Suppressor macrophage treated with lipopolysaccharide for 4 hours (primary cell): ENCODE results near the gene ABI1.
A peak's percentile ranks its signal among the peaks of the same experiment; 100 is the strongest.

Experiments used
- DNase-seq: peaks from one replicate; pipeline ENCODE4 v3.0.0-alpha.2; 2020

The ABI1 gene

DNA sequence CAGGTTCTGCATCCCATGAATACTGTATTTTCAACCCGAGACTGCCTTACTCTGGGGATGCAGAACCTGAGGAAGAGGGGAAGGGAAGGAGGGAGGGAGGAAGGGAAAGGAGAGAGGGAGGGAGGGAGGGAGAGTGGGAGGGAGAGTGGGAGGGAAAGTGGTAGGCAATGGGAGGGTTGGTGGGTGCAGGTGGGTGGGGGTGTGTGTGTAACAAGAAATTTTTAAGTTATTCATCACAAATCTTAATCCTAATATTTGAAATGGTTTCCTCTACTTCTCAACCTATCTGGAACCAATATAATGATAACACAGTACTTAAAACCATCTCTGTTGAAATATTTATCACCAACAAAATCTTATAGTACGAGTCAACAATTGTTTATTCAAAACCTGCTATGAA lies 95.2 kb downstream of the ABI1 start:
- DNase-seq: no peak

- DNase-seq: no peak
These were observed 101.8 kb downstream of the ABI1 start for GRCh38 chr10:26759008-26759407.

- peak; percentile 71 for DNase-seq
These were observed 105.3 kb downstream of the ABI1 start for GRCh38 chr10:26755443-26755903.

- peak; percentile 60 for DNase-seq
These were observed 114.7 kb downstream of the ABI1 start for GRCh38 chr10:26746061-26746460.

DNA sequence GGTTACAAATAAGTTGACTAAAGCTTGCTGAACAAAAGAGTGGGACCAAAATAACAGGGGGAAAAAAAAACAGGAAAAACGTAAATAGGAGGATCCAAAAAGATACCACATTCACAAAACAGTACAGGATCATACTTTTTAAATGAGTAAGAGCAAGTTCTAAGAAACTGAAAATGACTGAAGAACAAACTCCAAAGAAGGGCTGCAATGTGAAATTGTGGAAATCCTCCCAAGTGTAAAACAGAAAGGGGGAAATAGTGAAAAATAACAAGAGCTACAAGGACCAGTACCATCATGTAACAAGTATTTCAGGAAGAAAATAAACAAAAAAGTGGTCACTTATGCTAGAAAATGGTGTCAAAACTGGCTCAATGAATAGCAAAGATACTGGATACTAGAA lies 116.9 kb downstream of the ABI1 start:
- DNase-seq: peak; percentile 68

DNA sequence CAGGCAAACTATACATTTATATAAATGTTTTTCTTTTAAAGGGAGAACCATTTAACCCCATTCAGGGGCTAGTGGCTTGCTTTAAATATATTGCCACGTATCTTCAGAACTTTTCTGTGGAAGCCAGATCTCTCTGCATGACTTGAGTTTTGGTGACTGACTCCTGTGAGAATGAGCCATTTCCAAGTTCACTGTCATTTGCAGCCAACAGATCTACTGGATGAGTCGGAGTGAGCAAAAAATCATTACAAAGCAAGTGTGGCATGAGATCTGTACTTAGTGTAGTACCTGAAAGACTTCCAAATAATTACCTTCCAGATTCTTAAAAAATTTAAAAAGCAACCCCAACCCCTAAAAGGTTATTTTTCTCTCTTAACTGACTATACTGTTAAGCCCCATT lies 117.7 kb downstream of the ABI1 start:
- peak; percentile 47 for DNase-seq

DNA sequence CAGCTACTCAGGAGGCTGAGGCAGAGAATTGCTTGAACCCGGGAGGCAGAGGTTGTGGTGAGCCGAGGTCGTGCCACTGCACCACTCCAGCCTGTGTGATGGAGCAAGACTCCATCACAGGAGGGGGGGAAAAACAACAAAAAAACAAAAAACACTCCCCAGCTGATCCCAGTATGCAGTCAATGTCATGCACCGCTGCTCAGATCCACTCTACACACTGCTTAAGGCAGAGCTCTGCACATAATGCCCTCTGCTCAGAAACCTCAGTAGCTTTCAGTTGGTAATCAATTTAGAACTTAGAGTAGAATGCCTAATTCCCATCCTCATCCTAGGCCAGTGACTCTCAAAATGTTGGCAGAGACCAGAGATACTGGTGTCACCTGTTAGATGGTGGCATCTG lies 119.4 kb downstream of the ABI1 start:
- DNase-seq: no peak

DNA sequence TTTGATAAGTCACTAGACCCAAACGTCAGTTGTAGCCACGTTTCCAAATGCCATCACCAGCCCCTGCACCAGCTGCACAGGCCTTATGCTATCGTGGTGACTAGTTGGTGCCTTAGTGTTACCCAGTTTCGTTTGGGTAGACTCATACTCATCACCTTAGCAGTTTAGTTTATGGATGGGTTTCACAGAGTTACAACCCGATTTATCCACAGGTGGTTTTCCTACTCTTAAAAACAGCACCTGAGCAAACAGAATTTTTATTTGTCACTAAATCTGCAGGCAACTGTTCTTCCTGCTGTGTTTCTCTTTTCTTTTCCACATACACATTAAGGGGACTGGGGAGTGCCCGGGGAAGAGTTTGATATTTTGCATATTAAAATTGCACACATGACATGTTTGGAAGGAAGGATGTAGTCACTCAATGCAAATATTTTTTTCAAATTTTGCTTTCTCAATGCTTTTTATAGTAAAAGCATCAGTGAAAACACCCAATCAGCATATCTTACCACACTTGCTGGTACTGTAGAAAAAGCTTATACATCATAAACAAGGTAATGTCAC lies 121.6 kb downstream of the ABI1 start:
- peak; percentile 81 for DNase-seq

DNA sequence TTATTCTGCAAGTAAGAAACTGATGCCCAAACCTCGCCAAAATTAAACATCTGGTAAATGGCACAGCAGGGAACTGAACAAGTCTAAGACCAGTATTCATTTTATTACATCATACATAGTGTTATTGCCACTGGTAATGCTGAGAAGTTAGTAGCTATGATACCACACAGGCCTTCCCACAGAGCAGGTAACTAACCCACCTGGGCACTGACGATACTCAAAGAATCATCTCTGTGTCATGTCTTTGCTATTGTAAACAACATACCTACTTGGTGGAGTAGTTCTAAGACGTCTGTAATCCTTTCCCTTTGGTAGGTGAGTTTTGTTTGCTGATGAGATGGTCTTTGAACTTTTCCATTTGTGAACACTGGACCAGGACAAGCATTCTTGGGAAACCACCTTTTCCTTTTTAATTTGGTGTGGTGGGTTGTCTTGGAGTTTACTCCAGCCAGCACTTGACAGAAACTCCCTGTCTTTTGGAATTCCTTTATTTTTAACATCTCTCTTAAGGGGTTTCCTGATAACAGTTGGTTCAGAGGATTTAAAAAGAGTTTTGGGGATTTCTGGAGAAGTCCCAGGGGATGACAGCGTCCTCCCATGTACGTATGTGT lies 122.4 kb downstream of the ABI1 start:
- DNase-seq: peak; percentile 65

DNA sequence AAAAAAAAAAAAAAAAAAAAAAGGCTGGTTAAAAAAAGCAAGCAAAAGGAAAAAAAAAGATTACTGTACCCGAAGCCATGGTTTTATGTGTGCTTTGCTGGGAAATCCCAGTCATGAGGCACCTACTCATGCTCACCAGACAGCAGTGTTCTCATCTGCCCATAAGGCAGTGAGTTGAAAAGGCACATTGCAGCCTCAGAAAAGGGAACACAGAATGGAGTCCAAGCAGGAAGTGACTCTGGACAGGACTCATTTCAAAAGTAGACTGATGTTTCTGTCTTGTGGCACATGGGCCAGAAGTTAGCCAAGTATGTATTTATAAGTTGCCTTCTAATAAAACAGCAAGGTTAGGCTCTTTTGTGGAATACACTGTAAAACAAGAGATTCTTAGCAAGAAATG lies 123.0 kb downstream of the ABI1 start:
- peak; percentile 97 for DNase-seq

DNA sequence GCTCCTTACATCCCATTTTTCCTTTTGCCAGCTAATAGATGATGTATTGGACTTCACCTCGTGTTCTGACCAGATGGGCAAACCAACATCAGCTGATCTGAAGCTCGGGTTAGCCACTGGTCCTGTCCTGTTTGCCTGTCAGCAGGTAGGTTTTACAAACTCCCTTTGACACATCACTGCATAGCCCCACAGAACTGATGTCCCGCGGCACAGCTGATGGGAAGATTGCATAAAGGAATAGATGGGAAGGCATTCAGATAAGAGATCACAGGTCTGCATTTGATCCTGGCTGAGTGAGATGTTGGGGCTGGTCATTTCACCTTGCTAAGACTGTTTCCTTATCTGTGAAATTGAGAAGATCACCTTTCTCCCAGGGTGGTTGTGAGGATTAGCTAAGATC lies 125.3 kb downstream of the ABI1 start:
- no peak for DNase-seq

DNA sequence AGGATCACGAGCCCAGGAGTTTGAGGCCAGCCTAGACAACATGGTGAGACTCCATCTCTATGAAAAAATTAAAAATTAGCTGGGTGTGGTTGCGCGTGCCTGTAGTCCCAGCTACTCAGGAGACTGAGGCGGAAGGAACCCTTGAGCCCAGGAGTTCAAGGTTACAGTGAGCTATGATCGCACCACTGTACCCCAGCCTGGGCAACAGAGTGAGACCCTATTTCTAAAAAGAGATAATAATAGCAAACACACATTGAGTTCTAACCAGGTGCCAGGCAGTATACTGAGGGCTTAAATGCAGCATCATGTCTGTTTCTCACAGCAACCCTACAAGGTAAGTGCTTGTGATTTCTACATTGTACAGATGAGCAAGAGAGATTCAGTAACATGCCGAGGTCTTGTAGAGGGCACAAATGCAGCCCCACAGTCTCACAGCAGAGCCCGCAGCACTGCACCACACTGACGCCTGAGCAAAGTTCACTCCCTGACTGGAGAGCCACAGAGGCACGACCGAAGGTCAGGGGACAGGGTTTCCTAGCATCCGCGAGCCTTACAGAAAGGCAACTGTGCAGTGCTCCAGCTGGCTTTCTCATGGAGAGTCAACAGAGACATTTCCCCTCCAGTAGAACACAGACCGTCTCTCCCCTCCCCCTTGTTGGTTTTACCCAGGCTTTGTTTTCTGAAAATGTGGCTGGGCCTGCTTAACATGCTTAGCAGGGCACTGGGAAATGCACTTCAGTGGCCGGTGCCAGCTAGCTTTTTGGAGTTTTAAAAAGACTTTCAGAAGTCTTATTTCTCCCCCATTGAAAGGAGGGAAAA lies 126.8 kb downstream of the ABI1 start:
- no peak for DNase-seq

DNA sequence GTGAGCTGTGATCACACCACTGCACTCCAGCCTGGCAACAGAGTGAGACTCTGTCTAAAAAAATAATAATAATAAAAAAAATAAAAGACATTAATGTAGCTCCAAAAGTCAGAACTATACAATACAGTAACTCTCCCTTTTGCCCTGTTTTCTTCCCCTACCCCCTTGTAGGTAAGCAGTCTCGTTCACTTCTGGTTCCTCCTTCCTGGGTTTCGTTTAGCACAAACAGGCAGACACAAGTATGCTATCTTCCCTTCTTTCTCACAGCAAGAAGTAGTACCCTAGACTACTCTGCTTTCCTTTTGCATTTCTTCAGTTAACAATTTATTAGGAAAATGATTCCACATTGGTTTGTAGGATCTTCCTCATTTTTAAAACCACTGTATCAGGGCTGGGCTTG lies 130.2 kb downstream of the ABI1 start:
- DNase-seq: no peak

- no peak for DNase-seq
These were observed 131.4 kb downstream of the ABI1 start for GRCh38 chr10:26729395-26729794.

DNA sequence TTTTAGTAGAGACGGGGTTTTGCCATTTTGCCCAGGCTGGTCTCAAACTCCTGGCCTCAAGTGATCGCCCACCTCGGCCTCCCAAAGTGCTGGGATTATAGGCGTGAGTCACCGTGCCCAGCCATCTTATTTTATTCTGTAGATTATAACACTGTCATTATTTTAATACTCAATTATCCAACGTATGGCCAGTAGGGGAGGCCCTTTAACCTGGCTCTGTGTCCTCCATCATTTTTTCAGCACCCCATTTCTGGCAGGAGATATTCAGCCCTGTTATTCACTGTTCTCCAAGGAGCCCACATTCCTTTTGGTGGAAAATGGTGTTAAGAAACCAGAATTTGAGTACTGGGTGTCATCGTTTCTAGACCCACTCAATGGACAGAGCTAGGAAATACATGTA lies 131.8 kb downstream of the ABI1 start:
- DNase-seq: no peak

GRCh38 chr10:26727005-26727404 lies 133.8 kb downstream of the ABI1 start:
- DNase-seq: no peak

GRCh38 chr10:26725837-26726727 lies 134.7 kb downstream of the ABI1 start:
- peak; percentile 66 for DNase-seq

- DNase-seq: no peak
These were observed 137.7 kb downstream of the ABI1 start for GRCh38 chr10:26723016-26723415.

DNA sequence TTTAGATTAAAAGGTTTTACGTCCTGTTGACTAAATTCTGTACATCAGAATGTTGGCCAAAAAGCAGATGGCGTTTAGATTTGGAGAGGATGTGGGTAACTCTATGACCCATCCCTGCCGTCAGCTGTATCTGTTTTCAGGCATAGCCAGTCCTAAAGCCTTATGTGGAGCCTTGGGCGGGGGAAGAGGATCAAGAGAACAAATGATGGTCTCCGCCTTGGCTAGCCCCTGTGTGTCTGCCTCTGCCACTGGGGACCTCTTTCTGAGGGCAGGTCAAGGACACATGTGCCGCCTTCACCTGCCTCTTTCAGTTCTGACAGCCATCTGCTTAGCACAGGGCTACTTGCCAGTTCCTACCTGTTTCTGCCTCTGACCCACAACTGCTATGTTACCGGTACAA lies 139.2 kb downstream of the ABI1 start:
- DNase-seq: no peak

- DNase-seq: no peak
These were observed 143.3 kb downstream of the ABI1 start for GRCh38 chr10:26717476-26717875.

DNA sequence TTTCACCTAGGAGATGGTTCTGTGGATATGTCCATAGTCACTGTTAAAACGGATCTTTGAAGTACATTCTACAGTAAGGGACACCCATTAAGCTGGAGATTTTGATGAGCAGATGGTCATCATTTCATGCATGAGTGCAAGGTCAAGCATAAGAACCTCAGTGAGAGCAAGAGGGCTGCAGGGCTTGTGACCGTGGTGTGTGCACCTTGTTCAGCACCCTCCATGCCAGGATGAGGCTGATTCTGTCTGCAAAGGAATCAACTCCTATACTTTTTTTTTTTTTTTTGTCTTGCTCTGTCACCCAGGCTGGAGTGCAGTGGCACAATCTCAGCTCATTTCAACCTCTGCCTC lies 145.6 kb downstream of the ABI1 start:
- no peak for DNase-seq

- DNase-seq: no peak
These were observed 146.2 kb downstream of the ABI1 start for GRCh38 chr10:26714415-26715136.

DNA sequence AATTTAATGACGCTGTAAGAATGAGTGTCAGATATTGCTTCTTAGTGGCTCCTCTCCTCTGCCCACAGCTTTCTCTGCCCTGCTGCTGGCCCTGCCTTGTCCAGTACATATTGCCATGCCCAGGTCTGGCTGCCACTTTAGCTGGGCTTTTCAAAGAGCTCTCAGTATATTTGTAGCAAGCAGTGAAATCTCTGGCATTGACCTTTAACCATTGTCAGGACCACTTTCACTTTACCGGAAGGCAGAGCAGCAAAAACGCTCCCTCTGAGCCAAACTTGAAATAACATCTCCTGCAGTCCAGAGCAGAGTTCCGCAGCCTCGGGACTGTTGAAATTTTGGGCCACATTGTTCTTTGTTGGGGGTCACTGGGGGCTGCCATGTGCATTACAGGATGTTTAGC lies 149.4 kb downstream of the ABI1 start:
- no peak for DNase-seq
